K562 (cell line): Measurements from ENCODE around the gene SPTLC3. TPM values are rescaled to one million over a fixed set of nuclear protein-coding genes. Genes with fewer than 3 reads are reported as not detected.

Experiments used
- ATAC-seq: fragments of 200-7000 bp; cut with Tn5 transposase; 3 replicates; pipeline ENCODE4 v1.9.1; 2020; ENCODE audit warnings: moderate library complexity
- BruUV-seq: library from RNA; stranded (reverse); fragments of 400-500 nt; replicated peaks from 2 replicates; lab custom pipeline; 2021; lab: Mats Ljungman, UMichigan
- CTCF ChIA-PET: fragments of 300-600 bp; formaldehyde crosslinking; extraction: SDS; loops from one replicate; lab custom pipeline; 2021; ENCODE audit warnings: low intra/inter-chr PET ratio; lab: Yijun Ruan, JAX
- POLR2A ChIA-PET: fragments of 300-600, 350-650 bp; sonication (Branson Sonifier 250); formaldehyde crosslinking; extraction: SDS; loops from one replicate; lab custom pipeline; 2021; ENCODE audit warnings: antibody characterized with exemption, inconsistent platforms; lab: Yijun Ruan, JAX
- DNase-seq, 4 experiments: peaks; one replicate each; pipeline versions ENCODE4 v3.0.0 to v3.0.0-alpha.2; 2011 to 2018; ENCODE audit warnings: low spot score in 3 of 4, mixed read lengths in 3 of 4; ENCODE audit errors: extremely low read depth in 1 of 4
- FAIRE-seq: peaks from 2 replicates; lab custom pipeline; 2011; peaks lifted over from hg19 to GRCh38; lab: Jason Lieb, UNC
- H2AFZ ChIP-seq: 2 replicates; pipeline ENCODE4 v1.6.0; 2011; ENCODE audit warnings: low read depth, low read length, control low read depth, inconsistent platforms
- H3K27ac ChIP-seq: fragments of 200-600 bp; 3 replicates; pipeline ENCODE4 v1.8.0; 2011; ENCODE audit warnings: low read depth, mild to moderate bottlenecking, control low read depth, inconsistent platforms, low read length, moderate library complexity, mixed read lengths; ENCODE audit errors: extremely low read depth
- H3K27me3 ChIP-seq, 2 experiments: fragments of 300-600 bp in 1 of 2; 2 replicates in 1 of 2; 3 replicates in 1 of 2; pipeline versions ENCODE4 v1.6.0 to v1.8.0; 2011; ENCODE audit warnings: inconsistent platforms in 2 of 2, low read length in 2 of 2, mild to moderate bottlenecking in 1 of 2, mixed read lengths in 1 of 2, moderate library complexity in 1 of 2; ENCODE audit not compliant: control insufficient read depth in 2 of 2, insufficient read depth in 2 of 2
- H3K36me3 ChIP-seq: fragments of 300-600 bp; 3 replicates; pipeline ENCODE4 v1.8.0; 2011; ENCODE audit warnings: mild to moderate bottlenecking, low read length, inconsistent platforms; ENCODE audit not compliant: control insufficient read depth, insufficient read depth
- H3K4me1 ChIP-seq, 2 experiments: fragments of 200-600 bp in 1 of 2; replicated peaks in 1 of 2; 2 replicates in 1 of 2; 3 replicates in 1 of 2; pipeline versions ENCODE4 v1.5.1 to v1.8.0; 2011; ENCODE audit warnings: inconsistent platforms in 2 of 2, low read length in 2 of 2, mild to moderate bottlenecking in 1 of 2, mixed read lengths in 1 of 2, moderate library complexity in 1 of 2; ENCODE audit not compliant: control insufficient read depth in 2 of 2, insufficient read depth in 2 of 2
- H3K4me2 ChIP-seq: 2 replicates; pipeline ENCODE4 v1.6.1; 2011; ENCODE audit warnings: low read length, control low read depth, inconsistent platforms, mixed read lengths; ENCODE audit not compliant: insufficient read depth
- H3K4me3 ChIP-seq: fragments of 200-600 bp; sonication (generic), shearing (Covaris generic); 2 replicates; pipeline ENCODE4 v1.5.1; 2016; ENCODE audit warnings: control low read depth, inconsistent platforms
- H3K79me2 ChIP-seq: fragments of 200-600 bp; 3 replicates; pipeline ENCODE4 v1.8.0; 2011; ENCODE audit warnings: low read length, inconsistent platforms; ENCODE audit not compliant: control insufficient read depth, insufficient read depth
- H3K9ac ChIP-seq, 2 experiments: 2 replicates each; pipeline versions ENCODE4 v1.6.0 to v1.6.1; 2011; ENCODE audit warnings: low read depth in 2 of 2, low read length in 2 of 2, control low read depth in 1 of 2, inconsistent platforms in 1 of 2, mild to moderate bottlenecking in 1 of 2, mixed read lengths in 1 of 2; ENCODE audit not compliant: insufficient read depth in 1 of 2
- H3K9me1 ChIP-seq: one replicate; pipeline ENCODE4 v1.6.0; 2011; ENCODE audit warnings: inconsistent platforms, mild to moderate bottlenecking, low read length, moderate library complexity; ENCODE audit not compliant: control insufficient read depth, insufficient read depth
- H3K9me3 ChIP-seq: replicated peaks from 2 replicates; pipeline ENCODE4 v1.5.1; 2011; ENCODE audit warnings: low read depth, low read length, inconsistent platforms; ENCODE audit not compliant: control insufficient read depth, insufficient read depth
- H4K20me1 ChIP-seq: replicated peaks from 2 replicates; pipeline ENCODE4 v1.6.1; 2011; ENCODE audit warnings: low read length, inconsistent platforms, mixed read lengths; ENCODE audit not compliant: control insufficient read depth, insufficient read depth
- CBX8 ChIP-seq: fragments of 200-600 bp; sonication (generic); IDR thresholded peaks from 2 replicates; pipeline ENCODE4 v1.6.1; 2012; ENCODE audit warnings: borderline replicate concordance, mixed run types, low read depth, mild to moderate bottlenecking, moderate library complexity, mixed read lengths, low read length, control low read depth, inconsistent platforms; ENCODE audit not compliant: poor library complexity, severe bottlenecking; ENCODE audit errors: extremely low read depth
- CHAMP1 ChIP-seq: fragments of 450-650 bp; IDR thresholded peaks from 2 replicates; pipeline ENCODE4 v1.6.1; 2016; ENCODE audit warnings: mild to moderate bottlenecking
- CHCHD3 ChIP-seq: fragments of 250-450 bp; sonication (Bioruptor Pico); IDR thresholded peaks from 2 replicates; pipeline ENCODE4 v2.1.2; 2022; ENCODE audit warnings: mild to moderate bottlenecking
- CREBBP ChIP-seq: IDR thresholded peaks from one replicate; pipeline ENCODE4 v1.6.1; 2012; ENCODE audit warnings: low read depth, mild to moderate bottlenecking, control low read depth, inconsistent platforms, low read length
- MCM2 ChIP-seq: fragments of 450-650 bp; IDR thresholded peaks from 2 replicates; pipeline ENCODE4 v1.6.1; 2017; ENCODE audit warnings: low read depth, mild to moderate bottlenecking
- SAFB ChIP-seq: fragments of 200-400 bp; formaldehyde crosslinking; IDR thresholded peaks from 2 replicates; pipeline ENCODE4 v1.6.1; 2017; ENCODE audit warnings: low read depth, low read length, borderline replicate concordance
- U2AF2 ChIP-seq: fragments of 200-400 bp; formaldehyde crosslinking; optimal IDR thresholded peaks from 2 replicates; pipeline ENCODE3; 2017; ENCODE audit warnings: low read depth, mild to moderate bottlenecking, low read length
- ZFP36 ChIP-seq: fragments of 150-350 bp; IDR thresholded peaks from 2 replicates; pipeline ENCODE4 v1.6.1; 2018; ENCODE audit warnings: low read length, low read depth; ENCODE audit not compliant: partially characterized antibody
- WGBS: fragments of 100-300 bp; shearing (Covaris generic); methylation state at CpG from one replicate; pipeline ENCODE4 v1.1.6; 2016; ENCODE audit warnings: low coverage, mixed read lengths; ENCODE audit not compliant: insufficient coverage; ENCODE audit errors: missing lambda C conversion rate; 5-methylcytosine and 5-hydroxymethylcytosine counted together
- in situ Hi-C: fragments of 300-500 bp; cut with MboI; formaldehyde crosslinking; loops from 4 replicates; pipeline ENCODE4 v1.15.0; 2018; ENCODE audit warnings: inconsistent platforms, mixed read lengths
- intact Hi-C: fragments of 100-400 bp; cut with micrococcal nuclease; formaldehyde crosslinking; loops from 2 replicates; pipeline ENCODE4 v1.14.2; 2022
- polyA plus RNA-seq, 8 experiments: library from polyadenylated mRNA; depleted of rRNA in 4 of 8; stranded (reverse) in 5 of 8; unstranded in 3 of 8; fragments of >200 nt; fragmentation: Nextera tagmentation in 2 of 8; fragmentation: Illumina TruSeq in 1 of 8; extraction: Ambion mirVana in 2 of 8; extraction: Trizol in 1 of 8; gene quantifications; 2 replicates each; pipeline versions ENCODE4 v1.2.1 to v1.2.3, GENCODE V29; 2011 to 2014; ENCODE audit warnings: inconsistent platforms in 1 of 8, missing spikeins in 1 of 8
- total RNA-seq, 7 experiments: library from RNA; depleted of rRNA in 6 of 7; stranded (reverse); fragments of >200 nt in 6 of 7; fragmentation: Illumina TruSeq in 2 of 7; extraction: Trizol in 2 of 7; gene quantifications; 2 replicates each; pipeline versions ENCODE4 v1.2.1 to v1.2.3, GENCODE V29; 2011 to 2021; ENCODE audit warnings: low replicate concordance in 1 of 7
- TF ChIP-seq, protein P1 (sequence below): fragments of 450-650 bp; IDR thresholded peaks from 2 replicates; pipeline ENCODE4 v1.6.1; 2016

The SPTLC3 gene
- total and polyA plus RNA-seq, 9 of the 15 experiments (the other 6 are each of a cell fraction or from before 2014, with no cell fraction given) = not detected

DNA sequence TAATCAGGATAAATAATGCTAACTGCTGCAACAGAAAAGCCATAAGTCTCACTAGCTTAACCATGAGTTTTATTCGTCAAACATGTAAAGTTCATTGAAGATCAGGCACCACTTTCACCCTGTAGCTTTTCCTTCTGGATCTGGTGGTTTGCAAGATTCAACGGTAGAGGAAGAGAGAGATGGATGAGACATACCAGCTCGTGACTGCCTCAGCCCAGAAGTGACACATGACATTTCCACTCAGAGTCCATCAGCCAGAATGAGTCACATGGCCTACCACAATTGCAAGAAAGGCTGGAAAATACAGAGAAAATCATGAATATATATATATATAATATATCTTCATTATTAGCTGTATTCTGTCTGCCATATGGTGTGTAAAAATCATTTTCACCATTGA lies 29.0 kb downstream of the SPTLC3 start (continued):
- TF ChIP-seq CREBBP (no peak), CHAMP1 (no peak), MCM2 (no peak)

GRCh38 chr20:13041574-13042457 lies 33.0 kb downstream of the SPTLC3 start:
- no peak for FAIRE-seq
- Histone ChIP-seq H3K9me3 (no peaks in the 10 kb centered on the region), H3K79me2 (no peaks in the 10 kb centered on the region), H3K4me3 (no peak overlapping the region), H3K27me3 (no peaks in the 10 kb centered on the region), H3K9ac (no peak overlapping the region), H3K36me3 (no peaks in the 10 kb centered on the region), H3K4me1 (no peaks in the 10 kb centered on the region), H4K20me1 (no peaks in the 10 kb centered on the region), H3K27ac (no peak overlapping the region), H2AFZ (no peak overlapping the region), H3K9me1 (no peaks in the 10 kb centered on the region), H3K4me2 (no peak overlapping the region)
- intact Hi-C loops = no loop called here
- no TSS peak for BruUV-seq
- DNase-seq = no peak
- 0% methylated on average over 3 of the region's 4 CpGs for WGBS
- ChIA-PET CTCF (no interaction called here), POLR2A (no interaction called here)
- no peak for TF ChIP-seq SAFB
- no peak for TF ChIP-seq CHCHD3
- TF ChIP-seq CBX8 = no peak
- TF ChIP-seq U2AF2 = no peak
- TF ChIP-seq, protein P1, sequence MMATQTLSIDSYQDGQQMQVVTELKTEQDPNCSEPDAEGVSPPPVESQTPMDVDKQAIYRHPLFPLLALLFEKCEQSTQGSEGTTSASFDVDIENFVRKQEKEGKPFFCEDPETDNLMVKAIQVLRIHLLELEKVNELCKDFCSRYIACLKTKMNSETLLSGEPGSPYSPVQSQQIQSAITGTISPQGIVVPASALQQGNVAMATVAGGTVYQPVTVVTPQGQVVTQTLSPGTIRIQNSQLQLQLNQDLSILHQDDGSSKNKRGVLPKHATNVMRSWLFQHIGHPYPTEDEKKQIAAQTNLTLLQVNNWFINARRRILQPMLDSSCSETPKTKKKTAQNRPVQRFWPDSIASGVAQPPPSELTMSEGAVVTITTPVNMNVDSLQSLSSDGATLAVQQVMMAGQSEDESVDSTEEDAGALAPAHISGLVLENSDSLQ = no peak
- TF ChIP-seq ZFP36 = no peak
- no peak for ATAC-seq
- in situ Hi-C loops = no loop called here
